ENCODE data around the gene CPA3. TPM values are rescaled to one million over a fixed set of nuclear protein-coding genes. Genes with fewer than 3 reads are reported as not detected.

The CPA3 gene
- total RNA-seq, 1 donor from 2014 or later = not detected

DNA sequence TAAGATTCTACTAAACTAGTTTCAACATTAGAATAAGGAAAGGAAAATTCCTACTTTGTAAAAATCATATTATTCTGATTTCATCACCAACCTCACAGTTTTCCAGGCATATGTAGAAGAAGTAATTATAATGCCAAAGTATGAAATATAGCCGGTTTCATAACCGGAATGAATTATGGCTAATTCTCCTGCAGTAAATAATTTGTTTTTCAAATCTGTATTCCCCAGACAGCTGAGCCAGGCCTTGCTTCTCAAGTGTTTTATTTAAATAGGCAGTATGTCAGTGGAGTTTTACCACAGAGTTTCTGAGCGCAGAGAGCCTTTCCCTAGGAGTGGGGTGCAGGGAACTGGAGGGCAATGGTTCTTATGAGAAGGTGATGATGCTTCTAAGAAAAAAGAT, 8.7 kb upstream of the CPA3 start:
- DNase-seq (ENCODE audit: low spot score, unreplicated experiment) = no peak
- no peak overlapping the region for H3K4me3 Mint-ChIP-seq (ENCODE audit: low read depth)
- no peaks in the 10 kb centered on the region for H3K27me3 Mint-ChIP-seq
- no peaks in the 10 kb centered on the region for H3K4me1 Mint-ChIP-seq (ENCODE audit: low read depth)
- no peak overlapping the region for H3K27ac Mint-ChIP-seq
- no peaks in the 10 kb centered on the region for H3K36me3 Mint-ChIP-seq (ENCODE audit: insufficient read depth)
- TF ChIP-seq, protein P1, sequence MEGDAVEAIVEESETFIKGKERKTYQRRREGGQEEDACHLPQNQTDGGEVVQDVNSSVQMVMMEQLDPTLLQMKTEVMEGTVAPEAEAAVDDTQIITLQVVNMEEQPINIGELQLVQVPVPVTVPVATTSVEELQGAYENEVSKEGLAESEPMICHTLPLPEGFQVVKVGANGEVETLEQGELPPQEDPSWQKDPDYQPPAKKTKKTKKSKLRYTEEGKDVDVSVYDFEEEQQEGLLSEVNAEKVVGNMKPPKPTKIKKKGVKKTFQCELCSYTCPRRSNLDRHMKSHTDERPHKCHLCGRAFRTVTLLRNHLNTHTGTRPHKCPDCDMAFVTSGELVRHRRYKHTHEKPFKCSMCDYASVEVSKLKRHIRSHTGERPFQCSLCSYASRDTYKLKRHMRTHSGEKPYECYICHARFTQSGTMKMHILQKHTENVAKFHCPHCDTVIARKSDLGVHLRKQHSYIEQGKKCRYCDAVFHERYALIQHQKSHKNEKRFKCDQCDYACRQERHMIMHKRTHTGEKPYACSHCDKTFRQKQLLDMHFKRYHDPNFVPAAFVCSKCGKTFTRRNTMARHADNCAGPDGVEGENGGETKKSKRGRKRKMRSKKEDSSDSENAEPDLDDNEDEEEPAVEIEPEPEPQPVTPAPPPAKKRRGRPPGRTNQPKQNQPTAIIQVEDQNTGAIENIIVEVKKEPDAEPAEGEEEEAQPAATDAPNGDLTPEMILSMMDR (IDR thresholded peaks at IDR 0.05; ENCODE audit: unreplicated experiment) = no peak
- H3K9me3 Mint-ChIP-seq (ENCODE audit: low read depth) = no peaks in the 10 kb centered on the region

DNA sequence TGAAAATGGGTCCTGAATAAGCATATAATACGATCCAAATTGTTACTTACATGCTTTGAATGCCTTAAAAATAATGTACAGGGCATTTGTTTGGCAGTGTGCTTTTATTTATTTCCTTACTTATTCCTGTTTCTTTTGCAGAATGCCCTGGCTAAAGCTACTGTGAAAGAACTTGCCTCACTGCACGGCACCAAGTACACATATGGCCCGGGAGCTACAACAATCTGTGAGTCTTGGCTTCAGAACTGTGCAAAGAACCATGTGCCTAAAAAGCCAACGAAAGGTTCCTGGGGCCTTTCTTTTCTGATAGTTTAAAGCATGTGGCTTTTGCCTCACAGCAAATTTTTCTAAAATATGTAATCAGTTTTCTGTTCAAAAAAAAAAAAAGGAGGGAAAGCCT, 7.8 kb upstream of the CPA3 start:
- Mint-ChIP-seq H3K27ac (no peak overlapping the region), H3K4me1 (ENCODE audit: low read depth) (no peaks in the 10 kb centered on the region), H3K4me3 (ENCODE audit: low read depth) (no peak overlapping the region), H3K36me3 (ENCODE audit: insufficient read depth) (no peaks in the 10 kb centered on the region), H3K27me3 (no peaks in the 10 kb centered on the region), H3K9me3 (ENCODE audit: low read depth) (no peaks in the 10 kb centered on the region)
- no peak for DNase-seq (ENCODE audit: low spot score, unreplicated experiment)
- TF ChIP-seq, protein P1 (IDR thresholded peaks at IDR 0.05; ENCODE audit: unreplicated experiment) = no peak

DNA sequence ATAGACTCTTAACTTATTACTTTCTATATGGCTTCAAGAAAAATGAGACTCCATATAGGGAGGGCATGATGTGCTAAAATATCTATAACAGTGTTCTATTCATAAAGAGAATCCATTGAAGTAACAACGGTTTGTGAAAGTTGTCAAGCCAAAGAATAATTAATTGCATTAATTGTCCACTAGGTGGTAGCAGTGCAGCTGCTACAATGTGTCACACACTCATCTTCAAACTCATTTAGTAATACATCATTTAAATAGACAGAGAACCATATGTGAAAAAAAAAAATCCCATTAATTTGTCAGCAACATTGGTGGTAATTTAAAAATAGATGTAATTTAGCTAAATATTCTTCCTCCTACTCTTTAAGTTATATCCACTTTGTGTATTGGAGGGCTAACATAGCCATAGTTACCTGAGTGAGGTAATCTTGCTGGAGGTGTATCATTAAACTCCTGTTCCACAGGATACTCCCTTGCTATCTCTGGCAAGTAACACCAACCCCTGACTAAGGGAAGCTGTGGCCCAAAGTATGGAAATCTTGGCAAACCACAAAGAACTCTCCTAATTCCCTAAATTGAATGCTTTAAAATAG, 3.7 kb upstream of the CPA3 start:
- H3K27ac Mint-ChIP-seq = no peak overlapping the region
- DNase-seq (ENCODE audit: low spot score, unreplicated experiment) = no peak
- TF ChIP-seq, protein P1 (IDR thresholded peaks at IDR 0.05; ENCODE audit: unreplicated experiment) = peak; percentile 73
- H3K4me1 Mint-ChIP-seq (ENCODE audit: low read depth) = no peaks in the 10 kb centered on the region
- H3K9me3 Mint-ChIP-seq (ENCODE audit: low read depth) = no peaks in the 10 kb centered on the region
- H3K27me3 Mint-ChIP-seq = no peaks in the 10 kb centered on the region
- no peak overlapping the region for H3K4me3 Mint-ChIP-seq (ENCODE audit: low read depth)
- no peaks in the 10 kb centered on the region for H3K36me3 Mint-ChIP-seq (ENCODE audit: insufficient read depth)

DNA sequence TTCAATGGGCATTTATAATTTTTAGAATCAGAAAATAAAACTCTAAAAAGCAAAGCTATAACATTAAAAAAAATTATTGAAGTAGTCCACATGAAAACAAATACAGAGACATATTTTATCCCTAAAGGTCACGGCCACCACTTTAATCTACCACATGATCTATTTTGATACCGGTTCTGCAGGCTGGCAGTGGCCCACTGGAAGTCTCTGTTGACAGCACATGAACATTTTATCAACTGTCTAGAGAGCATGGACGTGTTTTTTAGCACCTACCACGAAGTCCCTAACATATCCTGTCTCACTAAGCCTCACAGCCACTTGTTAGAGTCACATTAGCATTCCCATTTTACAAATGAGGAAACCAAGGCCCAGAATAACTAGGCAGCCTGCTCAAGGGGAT, 1.8 kb upstream of the CPA3 start:
- H3K9me3 Mint-ChIP-seq (ENCODE audit: low read depth) = no peaks in the 10 kb centered on the region
- H3K27ac Mint-ChIP-seq = no peak overlapping the region
- H3K36me3 Mint-ChIP-seq (ENCODE audit: insufficient read depth) = no peaks in the 10 kb centered on the region
- no peak for DNase-seq (ENCODE audit: low spot score, unreplicated experiment)
- no peaks in the 10 kb centered on the region for H3K27me3 Mint-ChIP-seq
- H3K4me1 Mint-ChIP-seq (ENCODE audit: low read depth) = no peaks in the 10 kb centered on the region
- TF ChIP-seq, protein P1 (IDR thresholded peaks at IDR 0.05; ENCODE audit: unreplicated experiment) = no peak
- no peak overlapping the region for H3K4me3 Mint-ChIP-seq (ENCODE audit: low read depth)

DNA sequence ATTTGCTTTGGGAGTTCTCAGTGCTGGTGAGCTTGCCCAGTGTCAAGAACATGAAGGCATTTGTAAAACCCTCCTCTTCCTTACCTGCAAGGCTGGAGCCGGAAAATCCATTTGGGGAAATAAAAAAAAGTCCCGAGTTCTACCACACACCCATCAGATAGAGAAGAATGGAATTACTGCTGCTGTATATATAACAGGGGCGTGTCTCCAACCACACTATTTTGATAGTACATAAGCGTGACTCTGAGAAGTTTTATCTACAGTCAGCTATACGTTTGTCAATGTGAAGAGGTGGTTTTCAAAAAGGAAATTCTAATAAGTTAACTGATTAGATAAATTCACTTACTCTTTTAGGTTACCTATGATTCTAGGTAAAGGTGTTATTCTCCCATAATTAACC, 1.3 kb upstream of the CPA3 start:
- Mint-ChIP-seq H3K27me3 (no peaks in the 10 kb centered on the region), H3K4me1 (ENCODE audit: low read depth) (no peaks in the 10 kb centered on the region), H3K27ac (no peak overlapping the region), H3K36me3 (ENCODE audit: insufficient read depth) (no peaks in the 10 kb centered on the region), H3K9me3 (ENCODE audit: low read depth) (no peaks in the 10 kb centered on the region), H3K4me3 (ENCODE audit: low read depth) (no peak overlapping the region)
- DNase-seq (ENCODE audit: low spot score, unreplicated experiment) = no peak
- TF ChIP-seq, protein P1 (IDR thresholded peaks at IDR 0.05; ENCODE audit: unreplicated experiment) = no peak

Data from progenitor cell of endocrine pancreas (in vitro differentiated cells).